Stimulated activated CD8-positive, alpha-beta memory T cell treated with anti-CD3 and anti-CD28 coated beads, Interleukin-15, amount 100 ng/mL, for 24 hours (primary cell): Measurements from ENCODE around the gene TTC31.
"Not testable (repeated sequence)": the region's sequence is repeated elsewhere in the genome, so short reads cannot be mapped to it uniquely, and the experiment has no call there.

ENCODE experiments used
- DNase-seq: peaks from one replicate; pipeline ENCODE4 v3.0.0-alpha.2; 2020; ENCODE audit warnings: low read depth

Gene TTC31

GRCh38 chr2:74482801-74483674 lies at the start of gene TTC31, which contains the start of gene CCDC142:
Gene TTC31 (plus strand): TSS chr2:74483081. CDS start chr2:74483096, 15 bp downstream.
Gene CCDC142 (minus strand): TSS chr2:74482998. CDS start chr2:74482837, 161 bp downstream.
- DNase-seq: peak; percentile 66

DNA sequence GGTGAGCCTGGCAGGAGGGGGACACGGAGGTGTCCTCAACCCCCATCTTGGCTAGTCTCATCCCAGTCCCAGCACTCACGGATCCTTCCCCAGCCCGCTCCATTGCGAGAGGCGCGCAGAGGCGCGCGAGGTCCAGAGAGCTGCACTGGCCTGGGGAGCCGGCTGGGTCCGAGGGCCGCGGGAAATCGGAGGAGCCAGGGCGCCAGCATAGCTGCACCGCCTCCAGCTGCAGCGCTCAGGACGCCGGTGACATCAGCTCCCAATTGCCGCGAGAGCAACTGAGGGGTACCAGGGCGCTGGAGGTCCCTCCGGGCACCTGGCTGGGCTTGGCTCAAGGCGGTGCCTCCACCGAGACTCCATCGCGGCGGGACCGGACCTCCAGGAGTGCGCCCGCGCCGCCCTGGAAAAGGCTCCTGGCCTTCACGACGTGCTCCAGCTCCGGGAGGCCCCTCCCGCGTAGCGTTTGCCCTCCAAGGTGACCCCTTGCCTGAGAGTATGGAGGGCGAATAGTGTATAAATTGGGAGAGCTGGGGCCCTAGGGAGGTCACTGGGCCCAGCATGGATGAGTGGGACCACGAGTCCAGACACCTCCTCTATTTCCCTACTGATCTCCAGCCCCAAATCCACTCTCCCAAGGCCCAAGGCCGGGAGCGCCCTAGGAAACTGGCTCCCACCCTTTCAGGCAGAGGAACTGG lies 46.6 kb upstream of the TTC31 start:
- no peak for DNase-seq

GRCh38 chr2:74436848-74437695 lies 45.8 kb upstream of the TTC31 start:
- DNase-seq: no peak

DNA sequence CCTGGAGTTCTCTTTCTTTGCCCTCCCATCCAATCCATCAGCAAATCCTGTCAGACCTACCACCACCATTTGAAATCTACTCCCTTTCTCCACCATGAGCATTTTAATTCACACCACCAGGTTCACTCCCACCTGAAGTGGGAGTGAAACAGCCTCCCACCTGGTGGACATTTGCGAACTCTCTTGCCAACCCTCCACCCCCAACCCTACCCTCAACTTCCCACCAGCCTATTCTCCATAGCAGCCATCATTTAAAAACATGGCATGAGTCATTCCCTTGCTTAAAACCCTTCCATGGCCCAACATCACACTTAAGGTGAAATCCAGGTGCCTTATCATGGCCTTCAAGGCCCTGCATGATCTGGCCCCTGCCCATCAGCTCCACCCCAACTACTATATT lies 44.6 kb upstream of the TTC31 start:
- DNase-seq: no peak

DNA sequence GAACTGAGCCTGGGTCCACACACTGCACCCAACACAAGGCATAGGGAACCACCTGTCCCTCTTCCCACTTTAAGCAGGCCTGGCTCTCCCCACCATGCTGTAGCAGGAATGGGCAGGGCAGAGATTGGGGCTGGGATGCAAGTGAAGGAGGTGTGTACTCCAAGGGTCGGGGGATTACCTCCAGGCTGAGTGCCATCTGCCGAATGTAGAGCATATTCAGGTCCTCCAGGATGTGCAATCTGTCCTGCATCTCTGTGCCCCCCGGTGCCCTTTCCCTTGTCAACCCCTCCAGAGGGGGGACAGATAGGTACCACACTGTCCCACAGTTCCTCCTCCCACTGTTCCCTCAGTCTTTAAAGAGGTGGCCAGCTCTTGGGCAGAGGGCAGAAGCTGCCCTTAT lies 43.5 kb upstream of the TTC31 start:
- DNase-seq: no peak

- no peak for DNase-seq
Measured at GRCh38 chr2:74439803-74440377, 43.0 kb upstream of the TTC31 start.

DNA sequence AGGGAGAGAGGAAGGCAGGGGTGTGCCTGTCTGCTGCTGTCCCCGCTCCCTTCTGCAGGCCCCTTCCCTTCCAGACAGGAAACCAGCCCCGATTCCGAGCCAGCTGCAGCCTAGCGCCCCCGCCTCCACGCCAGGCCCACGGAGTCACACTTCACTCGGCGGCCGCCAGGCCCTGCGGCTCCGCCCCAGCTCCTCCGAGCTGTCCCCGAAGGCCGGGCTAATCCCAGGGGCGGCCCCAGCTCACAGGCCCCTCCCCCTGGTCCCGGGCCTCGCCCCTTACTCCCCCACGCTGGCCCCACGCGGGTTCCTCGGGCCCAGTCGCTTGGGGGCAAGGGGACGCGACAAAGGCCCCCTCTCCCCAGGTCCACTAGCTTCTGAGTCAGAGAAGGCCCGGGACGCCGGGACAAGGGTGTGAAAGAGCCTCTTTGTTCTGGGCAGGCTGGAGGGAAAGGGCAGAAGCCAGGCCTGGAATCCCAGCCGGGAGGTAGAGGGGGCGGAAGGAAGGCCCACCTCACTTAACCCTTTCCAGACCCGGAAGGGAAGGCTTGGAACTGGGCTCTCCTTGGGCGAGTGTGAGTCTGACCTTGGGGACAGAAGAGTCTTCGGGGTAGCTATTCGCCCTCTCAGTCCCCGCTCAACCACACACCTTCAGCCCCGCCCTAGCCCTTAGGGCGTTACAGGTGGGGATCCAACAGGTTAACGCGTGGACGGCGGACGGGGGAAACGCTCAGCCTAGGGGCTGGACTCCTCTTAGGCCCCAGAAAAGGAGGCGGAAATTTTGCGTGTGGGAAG lies 42.3 kb upstream of the TTC31 start:
- no peak for DNase-seq

GRCh38 chr2:74441170-74441689 lies 41.7 kb upstream of the TTC31 start:
- no peak for DNase-seq

DNA sequence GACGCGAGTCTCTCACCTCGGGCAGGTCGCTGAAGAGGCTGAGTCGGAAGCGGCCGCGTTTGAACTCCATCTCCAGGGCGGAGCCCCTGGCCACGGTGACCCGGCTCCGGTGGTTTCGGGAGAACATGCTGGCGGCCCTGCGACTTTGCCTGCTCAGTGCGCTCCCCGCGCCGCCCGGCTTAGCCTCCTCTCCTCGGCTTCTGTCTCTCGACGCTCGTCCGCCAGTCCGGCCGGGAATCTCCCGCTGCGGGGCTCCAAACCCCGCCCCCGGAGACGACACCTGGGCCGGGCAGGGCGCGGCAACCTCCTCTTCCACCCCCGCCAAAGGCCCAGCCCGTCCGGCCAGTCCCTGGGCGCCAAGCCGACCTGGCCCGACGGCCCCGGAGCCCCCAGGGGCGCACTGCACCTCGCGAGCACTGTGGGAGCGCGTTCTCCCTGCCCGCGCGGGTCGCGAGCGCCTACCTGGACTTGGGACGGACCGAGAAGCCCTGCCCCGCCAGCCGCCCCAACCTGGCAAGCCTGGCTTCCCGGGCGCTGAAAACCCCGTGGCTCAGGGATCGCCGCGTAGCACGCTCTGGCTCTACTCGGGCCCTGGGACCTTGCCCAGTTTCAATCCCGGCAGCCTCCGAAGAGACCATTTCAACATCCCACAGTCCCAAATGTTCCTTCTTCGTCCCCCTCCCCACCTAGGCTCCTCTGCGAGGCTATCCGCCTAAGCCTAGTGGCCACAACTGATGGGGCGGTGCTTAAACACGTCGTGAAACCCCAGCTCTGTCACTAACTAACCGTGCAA lies 41.0 kb upstream of the TTC31 start, which contains the start of gene RTKN:
Gene RTKN, minus strand, starts transcription at position 248 of the 793 bp plus-strand sequence. Its CDS starts 121 bp downstream, at position 127.
- no peak for DNase-seq

DNA sequence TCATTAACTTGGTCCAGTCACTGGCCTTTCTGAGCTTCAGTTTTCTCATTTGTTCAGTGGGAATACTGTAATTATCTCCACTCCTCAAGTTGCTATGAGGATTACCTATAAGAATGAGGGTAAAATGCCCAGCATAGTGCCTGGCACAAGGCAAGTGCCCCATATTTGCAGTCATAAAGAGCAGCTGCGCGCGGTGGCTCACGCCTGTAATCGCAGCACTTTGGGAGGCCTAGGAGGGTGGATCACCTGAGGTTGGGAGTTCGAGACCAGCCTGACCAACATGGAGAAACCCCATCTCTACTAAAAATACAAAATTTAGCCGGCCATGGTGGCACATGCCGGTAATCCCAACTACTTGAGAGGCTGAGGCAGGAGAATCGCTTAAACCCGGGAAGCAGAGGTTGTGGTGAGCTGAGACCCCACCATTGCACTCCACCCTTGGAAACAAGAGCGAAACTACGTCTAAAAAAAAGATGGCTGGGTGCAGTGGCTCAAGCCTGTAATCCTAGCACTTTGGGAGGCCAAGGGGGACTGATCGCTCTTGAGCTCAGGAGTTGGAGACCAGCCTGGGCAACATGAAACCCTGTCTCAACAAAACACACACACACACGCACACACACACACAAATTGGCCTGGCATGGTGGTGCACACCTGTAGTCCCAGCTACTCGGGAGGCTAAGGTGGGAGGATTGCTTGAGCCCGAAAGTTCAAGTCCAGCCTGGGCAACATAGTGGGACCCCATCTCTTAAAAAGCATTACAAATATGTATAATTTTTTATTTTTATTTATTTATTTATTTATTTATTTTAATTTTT lies 40.2 kb upstream of the TTC31 start:
- DNase-seq: not testable (repeated sequence)

DNA sequence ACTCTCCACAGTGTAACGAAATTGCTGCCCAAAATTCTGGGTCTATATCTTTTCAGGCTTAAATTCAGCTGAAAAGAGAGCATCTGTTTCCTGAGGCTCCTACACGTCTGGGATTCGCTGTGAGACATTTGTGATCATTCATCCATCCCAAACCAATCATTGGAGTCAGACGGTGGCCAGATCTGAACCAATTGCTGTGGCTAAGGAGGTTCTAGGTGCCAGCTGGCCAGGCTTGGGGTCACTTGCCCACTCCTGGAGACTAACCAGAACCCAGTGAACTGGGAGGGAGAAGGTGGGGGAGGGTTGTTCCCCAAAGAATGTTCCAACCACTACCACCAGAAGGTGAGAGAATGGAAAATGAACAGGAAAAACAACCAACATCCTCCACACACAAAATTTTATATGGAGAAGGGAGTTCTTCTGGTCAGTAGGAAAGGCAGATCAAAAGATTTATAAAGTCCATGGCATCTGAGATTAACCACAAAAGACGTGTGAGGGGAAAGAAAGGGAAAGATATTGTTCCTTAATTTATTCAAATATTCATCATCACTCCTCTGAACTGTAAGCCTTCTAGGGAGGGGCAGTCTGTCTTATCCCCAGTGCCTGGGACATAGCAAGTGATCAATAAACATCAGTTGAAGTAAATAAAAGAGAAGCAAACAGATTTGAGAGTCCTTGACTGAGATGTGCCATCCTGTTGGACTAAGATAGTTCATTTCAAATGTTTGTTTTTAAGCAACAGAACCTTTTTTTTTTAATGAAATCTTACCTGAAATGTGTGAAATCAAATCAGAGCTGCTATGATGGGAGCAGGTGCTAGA lies 38.2 kb upstream of the TTC31 start:
- DNase-seq: no peak

DNA sequence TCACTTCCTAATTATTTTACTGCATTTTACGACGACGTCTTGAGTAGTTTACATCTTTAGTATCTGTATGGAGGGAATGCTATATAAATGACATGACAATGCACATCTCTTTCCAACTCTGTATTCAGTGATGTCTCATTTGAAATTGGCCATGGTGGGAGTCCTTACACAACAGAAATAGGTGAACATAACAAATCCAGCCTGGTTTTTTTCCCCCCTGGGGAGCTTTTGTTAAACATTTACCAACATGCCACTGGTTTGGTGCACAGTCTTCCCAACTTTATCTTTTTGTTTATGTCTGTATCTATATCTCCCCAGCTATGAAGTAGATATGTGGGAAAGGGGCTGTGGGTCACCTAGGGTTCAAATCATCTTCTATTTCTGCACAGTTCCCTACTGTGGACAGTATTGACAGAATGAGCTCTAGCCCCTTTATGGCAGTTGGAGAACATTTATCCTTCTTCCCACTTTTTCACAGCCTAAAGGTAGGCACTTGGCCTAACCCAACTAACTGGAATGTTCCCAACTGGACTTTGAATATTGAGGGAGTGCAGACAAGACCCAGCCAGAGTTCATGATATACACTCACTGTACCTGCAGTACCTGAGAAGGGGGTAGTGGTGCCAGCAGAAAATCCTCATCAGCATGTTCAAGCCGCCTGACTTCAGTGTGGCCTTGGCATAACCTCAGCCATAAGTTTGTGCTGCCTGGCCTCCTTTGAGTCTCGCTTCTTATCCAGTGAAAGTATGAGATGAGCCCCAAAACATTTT lies 35.5 kb upstream of the TTC31 start:
- DNase-seq: no peak

DNA sequence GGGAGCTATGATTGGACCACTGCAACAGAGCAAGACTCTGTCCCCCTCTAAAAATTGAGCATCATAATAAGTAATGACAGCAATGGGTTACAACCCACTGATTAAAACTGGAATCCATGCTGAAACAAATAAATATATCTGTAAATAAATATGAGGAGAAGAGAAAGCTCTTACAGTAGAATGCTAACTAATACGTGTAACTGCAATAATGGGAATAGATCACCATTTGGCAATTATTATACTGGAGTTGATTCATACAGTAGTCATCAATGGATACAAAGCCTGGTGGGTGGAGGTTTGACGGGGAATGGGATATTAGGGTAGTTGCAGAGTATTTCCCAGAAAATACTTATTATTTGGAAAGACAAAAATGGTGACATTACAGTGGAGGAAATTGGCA lies 34.1 kb upstream of the TTC31 start:
- no peak for DNase-seq

DNA sequence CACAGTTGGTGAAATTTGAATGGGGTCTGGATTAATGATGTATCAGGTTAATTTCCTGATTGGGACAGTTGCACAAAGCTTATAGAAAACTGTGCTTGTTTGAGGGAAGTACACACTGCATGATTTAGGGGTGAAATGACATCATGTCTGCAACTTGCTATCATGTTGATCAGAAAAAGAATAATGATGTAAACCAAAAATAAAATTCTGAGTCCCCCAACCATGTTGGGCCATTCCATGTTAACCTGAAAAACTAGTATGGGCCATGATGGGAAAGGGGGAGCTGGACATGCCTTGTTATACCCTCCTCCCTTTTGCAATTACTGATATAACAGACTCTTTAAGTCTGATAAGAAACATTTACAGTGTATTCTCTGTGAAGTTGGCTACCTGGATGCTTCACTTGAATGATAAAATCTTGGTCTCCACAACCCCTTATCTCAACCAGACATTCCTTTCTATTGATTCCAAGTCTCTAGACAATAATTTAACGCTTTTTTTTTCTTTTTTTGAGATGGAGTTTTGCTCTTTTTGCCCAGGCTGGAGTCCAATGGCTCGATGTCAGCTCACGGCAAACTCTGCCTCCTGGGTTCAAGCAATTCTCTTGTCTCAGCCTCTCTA lies 32.2 kb upstream of the TTC31 start:
- DNase-seq: no peak

GRCh38 chr2:74454654-74455511 lies 28.0 kb upstream of the TTC31 start, which contains the start of gene INO80B:
Gene INO80B (plus strand): TSS chr2:74455087. CDS start chr2:74455117, 30 bp downstream.
- DNase-seq: peak; percentile 89

GRCh38 chr2:74457129-74457548 lies 25.7 kb upstream of the TTC31 start:
- DNase-seq: no peak
